LoVo (cell line): ENCODE data around the gene SERINC3.
"Not testable (repeated sequence)": the region's sequence is repeated elsewhere in the genome, so short reads cannot be mapped to it uniquely, and the experiment has no call there.

Source experiments
- DNase-seq: peaks from one replicate; pipeline ENCODE4 v3.0.0-alpha.2; 2016; ENCODE audit warnings: low spot score

SERINC3 gene

DNA sequence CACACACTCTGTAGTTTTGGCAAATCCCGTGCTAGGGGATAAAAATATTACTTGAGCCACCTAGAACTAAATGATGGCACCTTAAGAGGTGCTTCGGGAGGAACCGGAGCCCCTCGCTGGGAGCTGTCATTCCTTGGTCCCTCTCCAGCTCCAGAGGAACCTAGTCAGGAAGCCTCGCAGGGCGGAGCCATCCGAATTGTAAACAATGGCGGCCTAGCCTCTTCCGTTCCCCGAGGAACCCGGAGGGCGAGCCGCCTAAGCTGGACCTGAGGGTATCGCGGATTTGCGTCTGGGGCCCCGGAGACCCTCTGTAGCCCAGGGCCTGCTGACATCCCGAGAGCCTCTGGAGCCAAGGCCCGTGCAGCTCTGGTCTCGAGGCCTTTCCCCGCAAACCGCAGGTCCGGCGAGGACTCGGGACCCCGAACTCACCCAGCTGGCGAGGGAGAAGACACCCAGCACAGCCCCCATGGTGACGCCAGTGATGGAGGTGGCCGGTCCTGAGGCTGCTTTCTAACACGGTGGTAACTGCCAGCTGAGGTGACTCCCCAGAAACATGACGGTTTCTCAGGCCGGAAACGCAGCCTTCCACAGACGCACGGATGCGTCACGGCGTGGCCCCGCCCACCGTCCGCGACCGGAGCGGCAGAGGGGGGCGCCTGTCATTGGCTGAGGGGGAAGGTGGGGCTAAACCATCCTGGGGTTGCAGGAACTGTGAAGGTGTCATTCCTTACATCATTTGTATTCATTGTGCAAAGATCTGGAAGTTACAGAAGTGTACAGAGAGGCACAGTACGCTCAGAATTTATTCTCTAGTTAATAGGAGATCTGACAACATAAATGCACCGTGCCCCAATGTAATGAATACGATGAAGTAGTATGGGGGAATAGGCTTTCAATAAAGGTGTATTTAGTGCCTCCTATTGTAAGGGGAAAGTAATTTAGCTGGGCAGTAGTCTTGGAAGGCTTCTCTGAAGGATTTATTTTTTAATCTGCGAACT is at the start of gene SERINC3:
Gene SERINC3, minus strand, starts transcription at position 587 of the 998 bp plus-strand sequence. Its CDS starts 119 bp downstream, at position 468.
- DNase-seq, result peak; percentile 90

DNA sequence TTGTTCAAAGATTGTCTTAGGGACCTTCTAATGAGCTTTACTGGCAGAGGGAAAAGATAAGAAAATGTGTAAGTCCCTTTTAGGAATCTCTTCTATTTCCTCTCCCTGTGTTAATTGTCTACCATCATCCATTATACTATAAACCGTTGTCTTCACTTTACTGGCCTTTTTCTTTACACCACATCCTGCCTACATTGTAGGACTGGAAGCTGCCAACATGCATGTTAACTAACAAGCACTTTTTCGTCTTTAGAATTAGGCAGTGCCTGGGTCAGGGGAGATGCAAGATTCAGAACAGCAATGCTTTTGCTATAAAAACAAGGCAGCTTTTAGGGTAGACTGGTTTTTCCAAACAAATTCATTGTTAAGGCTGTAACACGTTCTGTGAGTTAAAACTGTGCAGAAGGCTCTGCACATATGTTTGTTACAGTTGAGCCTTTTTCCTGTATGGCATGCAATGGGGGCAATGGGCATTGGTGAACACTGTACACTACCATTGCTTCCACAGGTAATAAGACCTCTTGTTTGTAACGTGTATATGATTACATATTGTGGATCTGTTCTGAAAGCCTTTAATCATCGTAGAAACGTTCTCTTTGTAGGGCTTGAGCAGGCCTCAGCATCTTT is 49.6 kb upstream of the SERINC3 start:
- DNase-seq, result no peak

DNA sequence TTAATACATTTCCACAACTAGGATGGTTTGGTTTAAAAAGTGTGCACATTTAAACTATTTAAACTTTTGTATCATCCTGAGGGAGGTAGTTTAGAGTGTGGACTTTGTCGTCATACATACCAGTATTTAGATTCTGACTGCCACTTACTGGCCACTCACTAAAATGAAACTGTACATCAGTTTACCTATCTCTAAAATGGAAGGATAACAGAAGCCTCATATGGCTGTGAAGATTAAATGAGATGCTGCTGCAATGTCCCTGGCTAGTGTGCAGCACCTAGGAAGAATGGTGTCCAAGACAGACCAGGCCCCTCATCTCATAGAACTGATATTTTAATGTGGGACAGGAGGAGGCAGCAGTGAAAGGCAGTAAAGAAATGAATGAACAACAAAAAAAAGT is 48.5 kb upstream of the SERINC3 start:
- DNase-seq, result no peak

DNA sequence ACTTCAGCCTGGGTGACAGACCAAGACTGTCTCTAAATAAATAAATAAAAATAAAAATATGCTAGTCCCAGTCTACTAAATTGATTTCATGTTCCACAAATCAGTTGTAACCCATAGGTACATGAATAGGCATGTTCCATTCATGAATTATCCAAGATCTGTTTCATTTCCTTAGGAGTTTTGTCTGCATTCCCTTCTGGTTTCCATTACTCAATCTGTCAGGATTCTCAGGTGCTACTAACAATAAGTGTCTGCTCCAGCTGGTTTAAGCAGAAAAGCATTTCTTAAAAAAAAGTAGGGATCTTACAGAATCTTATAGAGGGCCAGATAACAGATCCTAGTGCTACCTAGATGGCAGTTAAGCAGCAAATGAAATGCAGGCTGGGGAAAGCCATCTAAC is 44.9 kb upstream of the SERINC3 start:
- DNase-seq, result no peak

DNA sequence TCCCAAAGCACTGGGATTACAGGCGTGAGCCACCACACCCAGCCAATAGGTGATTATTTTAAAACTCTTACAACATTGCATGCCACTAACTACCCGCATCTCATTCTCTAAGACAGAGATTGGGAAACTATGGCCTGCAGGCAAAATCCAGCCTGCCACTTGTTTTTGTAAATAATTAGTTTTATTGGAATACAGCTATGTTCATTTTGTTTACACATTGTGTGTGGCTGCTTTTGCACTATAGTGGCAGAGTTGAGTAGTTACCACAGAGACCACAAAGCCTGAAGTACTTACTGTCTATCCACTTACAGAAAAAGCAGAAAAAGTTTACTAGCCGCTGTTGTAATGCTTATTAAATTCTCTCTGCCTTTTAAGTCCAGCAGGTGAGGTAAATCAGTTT is 44.1 kb upstream of the SERINC3 start:
- no peak for DNase-seq

DNA sequence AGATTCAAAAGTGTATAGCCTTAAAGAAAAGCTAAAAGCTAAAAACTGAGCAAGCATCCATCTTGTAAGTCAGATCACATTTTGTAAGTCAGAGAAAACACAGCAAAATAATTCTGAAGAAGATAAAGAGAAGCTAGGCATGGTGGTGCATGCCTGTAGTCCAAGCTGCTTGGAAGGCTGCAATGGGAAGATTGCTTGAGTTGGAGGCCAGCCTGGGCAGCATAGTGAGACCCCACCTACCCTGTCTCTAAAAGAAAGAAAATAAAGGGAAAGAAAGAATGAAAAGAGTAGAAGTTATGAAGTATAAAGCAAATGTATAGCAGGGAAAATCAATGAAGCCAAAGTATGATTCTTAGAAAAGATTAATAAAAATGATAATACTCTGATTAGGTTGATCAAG is 40.0 kb upstream of the SERINC3 start:
- no peak for DNase-seq

DNA sequence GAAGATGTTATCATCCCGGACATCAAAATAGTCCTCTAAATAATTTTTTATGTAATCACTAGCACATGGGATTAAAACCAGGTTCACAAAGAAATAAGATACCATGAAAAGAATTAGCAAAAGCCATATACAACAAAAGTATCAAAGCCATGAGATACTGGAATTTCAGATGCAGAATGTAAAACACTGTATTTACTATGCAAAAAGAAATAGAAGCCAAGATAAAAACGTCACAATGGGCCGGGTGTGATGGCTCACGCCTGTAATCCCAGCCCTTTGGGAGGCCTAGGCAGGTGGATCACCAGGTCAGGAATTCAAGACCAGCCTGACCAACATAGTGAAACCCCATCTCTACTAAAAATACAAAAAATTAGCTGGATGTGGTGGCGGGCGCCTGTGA is 38.9 kb upstream of the SERINC3 start:
- DNase-seq, result not testable (repeated sequence)

DNA sequence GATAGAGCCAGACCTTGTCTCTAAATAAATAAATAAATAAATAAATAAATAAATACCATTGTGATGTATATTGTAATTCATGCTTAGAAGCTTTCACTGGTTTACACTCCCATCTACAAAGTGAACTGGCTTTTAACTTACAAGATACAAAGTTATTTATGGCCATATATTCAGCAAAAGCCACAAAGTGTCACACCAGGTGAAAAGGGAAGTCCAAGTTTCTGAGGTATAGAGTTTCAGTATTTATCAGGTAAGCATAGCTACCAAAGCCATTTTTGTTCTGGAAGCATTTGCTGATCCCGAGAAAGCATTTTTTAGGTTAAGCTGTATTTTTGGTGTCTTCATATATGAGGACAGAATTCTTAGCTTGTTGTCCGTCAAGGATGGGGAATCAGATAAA is 38.4 kb upstream of the SERINC3 start:
- no peak for DNase-seq

DNA sequence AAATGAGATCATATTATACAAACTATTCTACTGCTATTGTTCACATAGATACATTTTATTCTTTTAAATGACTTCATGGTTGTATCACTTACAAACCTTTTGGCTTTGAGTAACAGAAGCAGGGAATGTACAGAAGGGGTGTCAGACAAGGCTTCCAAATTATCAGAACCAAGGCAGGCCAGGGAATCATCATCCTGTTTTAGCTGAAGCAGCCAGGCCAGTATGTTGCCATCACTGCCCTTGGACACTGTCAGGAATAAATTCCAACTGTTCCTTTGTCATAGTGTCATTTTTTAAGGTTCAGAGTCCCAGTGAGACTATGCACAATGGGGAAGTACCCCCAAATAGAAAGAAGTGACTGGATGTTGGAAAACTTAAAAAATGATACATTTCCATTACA is 37.4 kb upstream of the SERINC3 start:
- no peak for DNase-seq

DNA sequence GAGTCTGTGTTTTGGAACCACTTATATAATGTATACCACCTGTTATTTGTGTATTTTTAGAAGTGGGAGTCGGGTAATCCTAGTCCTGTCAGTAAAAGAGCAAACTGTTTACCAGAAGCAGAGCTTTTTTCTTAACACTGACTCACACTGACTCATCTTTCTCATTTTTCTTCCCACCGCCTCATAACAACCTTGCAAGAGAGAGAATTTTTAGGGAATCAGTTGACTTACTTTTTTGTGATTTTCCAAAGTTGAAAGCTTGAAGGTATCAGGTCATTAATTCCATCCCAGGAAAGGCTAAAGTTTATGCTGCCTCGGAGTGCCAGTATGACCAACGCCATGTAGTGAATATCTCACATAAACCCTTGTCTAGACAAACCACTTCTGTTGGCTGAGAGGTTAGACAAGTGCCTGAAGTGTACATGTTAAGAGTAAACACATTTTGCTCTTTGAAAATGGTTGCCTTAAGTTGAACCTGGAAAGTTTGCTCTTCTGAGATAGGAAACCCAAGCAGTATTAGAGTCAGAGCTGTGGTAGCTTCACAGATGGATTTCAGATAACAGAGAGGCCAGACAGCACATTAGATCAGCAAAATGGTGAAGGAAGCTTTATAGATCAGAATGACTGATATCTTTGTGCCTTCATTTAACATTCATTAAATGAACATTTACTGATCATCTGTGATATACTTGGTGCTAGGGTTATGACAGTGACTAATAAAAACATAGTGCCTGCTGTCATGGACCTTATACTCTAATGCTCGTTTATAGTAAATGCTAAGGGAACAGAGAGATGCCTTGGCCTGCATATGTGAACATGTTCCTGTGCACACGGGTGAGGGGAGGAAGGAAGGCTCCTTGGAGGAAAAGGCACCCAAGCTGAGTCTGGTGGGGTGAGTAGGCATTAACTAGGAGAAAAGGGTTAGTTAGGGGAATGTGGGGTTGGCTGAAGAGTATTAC is 31.4 kb upstream of the SERINC3 start:
- DNase-seq, result no peak

DNA sequence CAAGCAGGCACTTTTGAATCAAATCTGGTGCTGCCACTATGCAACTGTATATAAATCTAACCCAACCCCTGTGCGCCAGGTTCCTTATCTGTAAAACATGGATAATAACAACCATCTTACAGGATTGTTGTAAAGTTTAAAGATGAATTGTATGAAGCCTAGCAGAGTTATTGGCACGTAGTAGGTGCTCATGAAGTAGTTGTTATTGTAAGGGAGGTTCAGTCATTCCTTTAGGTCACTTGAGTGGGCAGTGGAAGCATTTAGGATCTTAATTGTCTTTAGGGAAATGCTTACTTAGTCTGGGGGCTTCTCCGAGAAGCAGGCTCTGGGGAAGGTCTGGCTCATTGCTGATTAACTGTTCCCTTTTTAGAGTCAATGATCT is 30.7 kb upstream of the SERINC3 start:
- no peak for DNase-seq

DNA sequence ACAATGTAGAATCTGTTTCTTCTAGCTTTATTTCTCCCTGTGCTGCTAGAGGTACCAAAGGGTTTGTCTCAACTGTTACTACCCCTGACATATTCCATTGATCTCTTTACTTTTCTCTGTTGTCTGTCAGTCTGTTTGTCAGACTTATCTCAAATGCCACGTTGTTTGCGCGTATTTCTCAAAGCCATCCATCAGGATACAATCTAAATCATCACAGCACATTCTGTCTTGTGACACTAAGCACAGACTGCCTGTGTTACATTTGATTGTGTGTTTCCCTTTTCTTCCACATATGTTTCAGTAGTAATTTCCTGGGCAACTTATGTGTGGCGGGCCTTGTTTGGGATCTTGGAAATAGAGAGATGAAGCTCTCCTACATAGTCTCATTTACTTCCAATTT is 30.2 kb upstream of the SERINC3 start:
- DNase-seq, result no peak

DNA sequence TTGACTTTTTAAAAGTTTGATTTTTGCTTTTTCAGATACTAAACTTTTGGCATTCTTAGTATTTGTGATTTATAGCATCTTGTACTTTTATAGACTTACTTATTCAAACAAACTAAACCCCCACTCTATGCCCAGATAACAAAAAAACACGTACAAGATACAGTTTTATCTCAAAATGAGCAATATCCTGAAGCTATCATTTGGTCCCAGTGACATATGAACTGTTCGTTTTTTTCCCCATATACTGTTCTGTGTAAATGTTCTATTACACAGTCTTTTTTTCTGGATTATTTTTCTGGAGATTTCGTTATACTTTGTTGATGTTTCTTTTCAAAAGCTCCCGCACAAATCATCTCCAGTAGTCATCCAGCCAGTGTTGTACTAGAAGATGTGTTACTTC is 27.3 kb upstream of the SERINC3 start:
- no peak for DNase-seq

DNA sequence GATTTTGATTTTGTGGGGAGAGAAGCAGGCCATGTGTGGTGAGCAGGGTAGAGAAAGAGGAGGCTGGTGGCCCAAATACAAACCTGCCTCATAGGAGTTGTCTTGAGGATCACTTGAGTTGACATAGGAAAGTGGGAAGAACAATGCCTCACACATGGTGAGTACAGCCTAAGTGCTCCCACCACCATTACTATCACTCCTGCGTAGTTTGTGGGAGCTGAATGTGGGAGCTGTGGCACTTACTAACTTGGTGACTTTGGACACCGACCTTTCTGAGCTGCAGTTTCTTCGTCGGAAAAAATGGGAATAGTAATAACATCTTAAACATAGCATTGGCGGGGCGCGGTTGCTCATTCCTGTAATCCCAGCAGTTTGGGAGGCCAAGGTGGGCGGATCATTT is 25.5 kb upstream of the SERINC3 start:
- no peak for DNase-seq

DNA sequence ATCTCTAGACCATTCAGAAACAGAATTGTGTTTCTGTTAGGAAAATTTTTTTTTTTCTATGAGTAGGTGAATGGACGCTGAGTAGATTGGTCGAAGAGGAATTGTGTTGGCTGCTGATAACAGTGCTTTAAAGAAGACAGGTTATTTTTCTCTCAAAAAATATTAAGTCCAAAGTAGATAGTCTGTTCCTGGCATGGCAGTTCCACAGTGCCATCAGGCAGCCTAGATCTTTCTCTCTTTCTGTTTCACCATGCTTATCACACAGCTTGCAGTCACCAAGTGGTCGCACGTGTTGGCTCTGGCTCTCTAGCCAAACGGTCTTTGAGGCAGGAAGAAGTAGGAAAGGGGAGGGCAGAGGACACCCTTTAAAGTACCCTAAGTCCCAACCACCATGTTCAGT is 22.4 kb upstream of the SERINC3 start:
- DNase-seq, result no peak

DNA sequence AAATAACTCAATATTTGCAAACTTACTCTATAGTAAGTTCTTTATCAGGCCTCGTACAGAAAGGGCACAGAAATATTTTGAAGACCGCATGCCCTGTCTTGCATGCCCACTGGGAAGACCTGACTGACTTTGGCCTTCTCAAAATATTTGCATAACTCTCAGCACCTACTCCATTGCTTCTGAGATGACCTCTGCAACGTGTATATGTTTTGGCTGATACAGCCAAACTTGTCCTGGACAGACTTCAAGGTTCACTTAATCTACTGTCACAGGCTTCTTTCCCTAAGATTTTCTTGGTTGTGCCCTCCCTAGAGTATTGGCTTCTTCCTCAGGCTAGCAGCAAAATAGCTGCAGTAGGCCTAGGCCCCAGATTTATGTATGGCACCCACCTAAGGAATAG is 21.5 kb upstream of the SERINC3 start:
- DNase-seq, result no peak

DNA sequence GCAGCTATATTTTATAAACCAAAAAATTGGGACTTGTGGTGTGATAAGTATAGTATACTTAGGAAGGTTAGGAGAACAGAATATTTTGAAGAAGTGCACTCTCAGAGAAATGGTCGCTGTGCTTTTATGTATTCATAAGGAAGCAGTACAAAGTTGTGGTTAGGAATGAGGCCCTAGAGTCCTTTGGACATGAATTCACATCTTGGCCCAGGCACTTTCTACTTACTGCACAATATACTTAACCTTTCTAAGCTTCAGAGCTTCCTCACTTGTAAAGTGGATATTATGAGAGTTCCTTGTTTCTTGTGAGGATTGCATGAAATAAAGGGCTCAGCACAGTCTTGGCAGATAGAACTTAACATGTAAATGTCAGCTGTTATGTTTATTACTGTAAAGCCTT is 21.0 kb upstream of the SERINC3 start:
- no peak for DNase-seq

DNA sequence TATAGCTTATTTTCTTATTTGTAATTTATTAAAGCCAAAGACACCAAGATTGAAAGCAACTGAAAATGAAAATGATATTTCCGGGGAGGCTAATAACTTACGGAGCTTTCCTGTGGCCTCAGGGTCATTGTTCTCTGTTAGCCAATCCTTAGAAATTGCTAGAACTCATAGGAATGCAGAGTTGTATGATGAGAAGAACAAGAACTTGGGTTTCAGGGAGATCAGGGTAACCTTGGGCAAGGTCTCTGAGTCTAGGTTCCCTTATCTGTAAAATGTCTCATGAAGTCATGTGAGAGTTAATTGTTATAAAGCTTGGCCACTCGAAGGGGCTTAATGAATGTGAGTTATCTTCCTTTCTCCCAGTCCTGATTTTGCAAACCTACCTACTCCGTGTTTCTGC is 20.1 kb upstream of the SERINC3 start:
- DNase-seq, result no peak

DNA sequence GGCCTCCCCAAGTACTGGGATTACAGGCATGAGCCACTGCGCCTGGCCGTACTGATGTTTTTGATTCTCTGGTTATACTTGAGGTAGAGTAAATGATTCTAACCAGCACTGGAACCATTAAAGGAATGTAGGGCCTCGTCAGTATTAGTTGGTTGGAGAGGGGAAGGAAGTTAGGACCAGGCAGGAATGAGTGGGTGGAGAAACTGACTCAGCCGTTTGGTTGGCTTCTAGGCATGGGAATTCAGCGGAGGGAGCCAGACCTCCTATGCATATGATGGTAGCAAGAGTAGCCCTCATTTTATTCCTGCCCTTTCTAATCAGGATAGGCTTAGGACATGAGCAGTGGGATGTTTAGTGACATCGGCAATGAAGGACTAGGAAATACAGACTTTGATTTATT is 19.0 kb upstream of the SERINC3 start:
- DNase-seq, result no peak

DNA sequence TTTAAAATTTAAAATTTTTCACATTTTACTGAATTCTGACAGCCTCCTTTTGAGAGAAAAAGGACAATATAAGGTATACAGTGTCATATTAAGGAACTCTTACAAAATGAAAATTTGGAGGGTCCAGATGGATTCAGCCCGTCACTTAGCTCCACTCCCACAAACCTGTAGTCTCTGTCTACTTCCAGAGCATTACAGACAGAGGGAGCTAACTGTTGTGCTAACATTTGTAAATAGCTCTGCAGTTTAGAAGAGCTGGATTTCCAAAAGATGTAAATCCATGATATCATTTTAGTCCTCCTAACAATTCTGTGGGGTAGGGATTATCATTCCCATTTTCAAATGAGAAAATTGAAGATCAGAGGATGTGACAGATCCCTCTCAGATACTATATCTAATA is 16.1 kb upstream of the SERINC3 start:
- no peak for DNase-seq

DNA sequence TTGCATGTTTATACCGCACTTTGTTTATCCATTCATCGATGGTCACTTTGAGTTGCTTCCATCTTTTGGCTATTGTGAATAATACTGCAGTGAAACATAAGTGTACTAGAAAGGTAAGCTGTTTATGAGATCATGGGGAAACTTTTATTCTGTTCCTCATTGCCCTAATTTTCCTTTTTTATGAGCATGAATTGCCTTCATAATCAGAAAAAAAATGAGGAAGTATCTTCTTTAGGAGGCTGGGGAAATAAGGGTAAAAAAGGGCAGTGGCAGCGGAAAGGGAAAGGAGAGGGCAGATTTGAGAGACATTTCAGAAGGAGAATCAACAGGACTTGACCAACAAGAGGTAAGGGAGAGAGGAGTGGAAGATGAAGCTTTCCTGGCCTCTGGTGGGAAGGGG is 14.3 kb upstream of the SERINC3 start:
- no peak for DNase-seq

DNA sequence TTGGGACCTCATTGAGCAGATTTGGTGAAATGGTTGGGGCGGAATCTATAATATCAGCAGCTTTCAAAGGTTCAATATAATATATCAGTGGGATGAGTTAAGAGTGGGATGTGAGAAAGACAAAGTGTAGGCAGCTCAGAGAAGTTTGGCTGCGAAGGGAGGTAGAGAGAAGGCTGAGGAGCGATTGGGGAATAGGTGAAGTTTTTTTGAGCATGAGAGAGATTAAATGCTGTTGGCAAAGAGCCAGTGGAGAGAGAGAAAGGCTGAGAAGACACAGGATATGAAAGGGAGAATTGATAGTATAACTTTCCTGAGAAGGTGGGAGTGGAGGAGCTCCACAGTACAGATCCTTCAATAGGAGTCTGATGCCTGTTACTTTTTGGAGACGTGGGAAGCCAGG is 12.1 kb upstream of the SERINC3 start:
- DNase-seq, result no peak

DNA sequence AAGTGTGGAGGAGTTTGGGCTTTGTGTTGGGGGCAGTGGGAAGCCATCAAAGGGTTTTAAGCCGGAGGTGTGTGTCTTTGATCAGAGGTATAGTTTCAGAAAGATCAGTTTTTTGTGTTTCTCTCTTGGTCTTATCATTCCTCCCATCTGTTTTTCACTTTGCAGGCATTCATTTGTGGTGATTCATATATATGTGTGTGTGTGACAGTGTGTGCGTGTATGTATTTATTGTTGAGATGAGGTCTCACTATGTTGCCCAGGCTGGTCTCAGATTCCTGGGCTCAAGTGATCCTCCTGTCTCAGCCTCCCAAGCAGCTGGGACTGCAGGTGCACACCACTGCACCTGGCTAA is 11.1 kb upstream of the SERINC3 start:
- DNase-seq, result no peak
